NCI-H69 (cell line): ENCODE results near the gene OXLD1.
"Not testable (repeated sequence)": the region's sequence is repeated elsewhere in the genome, so short reads cannot be mapped to it uniquely, and the experiment has no call there.

Source experiments
- DNase-seq: peaks from one replicate; lab custom pipeline; 2025; lab: John Stamatoyannopoulos, UW

The OXLD1 gene

DNA sequence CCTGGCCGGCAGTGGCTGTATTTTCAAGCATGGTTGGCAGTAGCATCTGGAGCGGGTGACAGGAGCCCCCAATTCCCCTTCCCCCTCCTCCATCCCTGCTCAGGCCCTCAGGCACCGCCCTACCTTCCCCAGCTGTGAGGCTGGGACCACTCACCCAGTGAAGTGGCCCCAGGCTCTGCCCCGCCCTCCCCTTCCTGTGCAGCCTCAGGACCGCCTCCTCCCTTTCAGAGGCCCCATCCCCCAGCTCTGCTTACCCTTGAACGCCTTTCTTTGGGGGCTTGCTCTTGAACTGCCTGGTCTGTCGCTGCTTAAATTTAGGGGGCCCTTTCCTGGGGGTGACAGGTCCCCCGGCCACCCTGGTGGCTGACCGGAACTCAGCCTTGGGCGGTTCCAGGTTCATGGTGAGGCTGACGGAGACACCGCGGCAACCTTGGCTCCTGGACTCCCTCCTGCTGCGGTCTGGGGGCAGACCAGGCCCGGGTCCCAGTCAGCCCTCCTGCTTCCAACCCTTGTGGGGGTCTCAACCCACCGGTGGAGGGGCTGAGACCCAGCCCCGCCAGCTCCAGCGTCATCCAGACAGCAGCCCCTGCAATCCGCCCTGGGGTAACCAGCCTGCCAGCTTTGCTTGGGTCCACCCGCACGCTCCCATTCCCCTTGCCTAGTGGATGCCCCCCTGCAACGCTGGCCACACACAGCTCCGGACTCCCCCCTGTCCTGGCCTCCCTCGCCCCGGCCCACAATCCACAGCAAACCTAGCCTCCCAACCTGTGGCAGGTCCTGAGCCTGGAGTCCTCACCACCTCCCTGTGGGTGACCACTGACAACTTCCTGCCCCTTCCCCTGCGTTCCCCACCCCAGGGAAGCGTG, 13.3 kb downstream of the OXLD1 start:
- no peak for DNase-seq

DNA sequence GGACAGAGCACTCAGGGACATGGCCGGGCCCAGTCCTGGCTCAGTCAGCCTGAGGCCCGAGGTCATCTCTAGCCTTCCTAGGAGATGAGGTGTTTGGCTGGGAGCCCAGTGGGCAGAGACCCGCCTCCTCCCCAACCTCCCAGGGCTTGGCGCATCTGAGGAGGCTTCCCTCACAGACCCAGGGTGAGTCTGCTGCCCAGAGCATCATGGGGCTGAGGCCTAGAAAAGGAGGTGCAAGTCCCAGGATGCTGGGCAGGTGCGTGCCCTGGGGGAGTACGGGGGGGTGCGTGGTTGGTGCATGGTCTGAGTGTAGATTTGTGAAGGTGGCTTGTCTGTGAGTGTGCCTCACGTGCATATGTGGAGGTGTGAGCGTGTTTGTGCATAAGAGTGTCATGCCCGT, 14.7 kb downstream of the OXLD1 start:
- peak; percentile 57 for DNase-seq

DNA sequence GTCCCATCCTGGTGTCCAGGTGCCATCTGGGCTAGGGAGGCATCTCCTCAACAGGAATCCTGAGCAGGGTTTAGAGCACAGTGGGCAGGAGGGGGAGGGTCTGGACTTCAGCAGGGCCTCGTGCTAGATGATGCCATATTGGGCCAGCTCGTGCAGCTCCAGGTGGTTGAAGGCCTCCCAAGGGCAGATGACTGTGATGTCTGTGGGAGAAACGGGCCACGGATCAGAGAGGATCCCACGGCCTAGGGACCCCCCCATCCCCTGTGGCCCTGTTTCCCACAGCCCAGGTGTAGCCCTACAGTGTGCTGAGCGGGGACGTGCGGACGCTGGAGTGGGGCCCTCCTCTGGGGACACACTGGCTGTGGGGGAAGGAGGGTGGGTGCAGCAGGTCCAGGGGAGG, 15.5 kb downstream of the OXLD1 start:
- no peak for DNase-seq

DNA sequence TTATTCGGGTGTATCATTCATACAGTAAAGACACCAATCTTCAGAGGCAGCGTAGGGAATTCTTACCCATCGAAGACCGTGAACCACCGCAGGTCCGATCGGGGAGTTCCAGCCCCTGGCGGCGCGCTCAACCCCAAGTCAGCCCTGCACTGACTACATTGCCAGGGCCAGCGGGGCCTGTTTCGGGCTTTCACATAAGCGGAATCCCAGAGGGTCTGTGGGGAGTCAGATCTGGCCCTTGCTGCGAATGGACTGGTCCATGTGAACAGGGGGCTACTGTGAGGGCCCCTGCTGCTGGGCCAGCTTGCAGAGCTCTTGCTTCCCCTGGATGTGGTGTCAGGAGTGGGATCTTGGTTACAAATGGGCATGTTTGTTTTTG, 17.7 kb downstream of the OXLD1 start:
- no peak for DNase-seq

DNA sequence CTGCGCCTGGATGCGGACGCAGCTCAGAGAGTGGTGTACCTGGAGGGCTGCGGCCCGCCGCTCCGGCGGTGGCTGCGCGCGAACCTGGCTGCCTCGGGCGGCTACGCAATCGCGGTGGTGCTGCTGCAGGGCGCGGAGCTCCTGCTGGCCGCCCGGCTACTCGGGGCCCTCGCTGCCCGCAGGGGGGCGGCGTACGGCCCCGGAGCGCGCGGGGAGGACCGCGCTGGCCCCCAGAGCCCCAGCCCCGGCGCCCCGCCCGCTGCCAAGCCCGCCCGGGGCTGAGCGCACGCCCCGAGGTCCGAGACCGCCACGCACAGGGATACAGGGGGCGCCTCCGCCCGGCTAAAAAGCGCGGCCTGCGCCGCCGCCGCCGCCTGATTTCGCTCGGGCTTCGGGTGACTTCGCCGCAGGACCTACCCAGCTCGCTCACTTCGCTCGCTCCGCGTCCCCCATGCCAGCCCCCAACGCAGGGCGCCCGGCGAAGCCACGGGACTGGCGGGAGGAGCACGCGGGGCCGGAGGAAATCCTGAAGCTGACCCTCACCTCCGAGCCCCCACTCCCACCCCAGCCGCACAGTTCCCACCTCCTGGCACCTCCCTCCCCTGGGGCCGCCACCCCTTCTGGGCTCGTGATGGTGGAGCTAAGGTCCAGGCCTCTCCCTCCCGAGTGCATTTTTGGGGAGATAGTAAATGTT, 18.2 kb downstream of the OXLD1 start:
- no peak for DNase-seq

DNA sequence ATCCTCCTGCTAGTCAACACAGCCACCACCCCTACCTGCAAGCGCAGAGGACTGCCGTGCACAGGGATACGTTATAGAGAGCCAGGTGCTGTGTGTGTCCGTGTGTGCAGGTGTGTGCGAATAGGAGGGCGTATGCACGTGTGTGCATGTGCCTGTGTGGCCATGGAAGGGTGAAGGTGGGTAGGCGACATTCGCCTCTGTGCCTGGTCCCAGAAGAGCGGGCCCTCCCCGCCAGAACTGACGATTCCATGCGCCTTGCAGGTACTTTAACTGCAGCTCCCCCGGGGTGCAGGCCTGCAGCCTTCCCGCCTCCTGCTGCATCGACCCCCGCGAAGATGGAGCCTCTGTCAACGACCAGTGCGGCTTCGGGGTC, 18.8 kb downstream of the OXLD1 start:
- DNase-seq, result no peak

DNA sequence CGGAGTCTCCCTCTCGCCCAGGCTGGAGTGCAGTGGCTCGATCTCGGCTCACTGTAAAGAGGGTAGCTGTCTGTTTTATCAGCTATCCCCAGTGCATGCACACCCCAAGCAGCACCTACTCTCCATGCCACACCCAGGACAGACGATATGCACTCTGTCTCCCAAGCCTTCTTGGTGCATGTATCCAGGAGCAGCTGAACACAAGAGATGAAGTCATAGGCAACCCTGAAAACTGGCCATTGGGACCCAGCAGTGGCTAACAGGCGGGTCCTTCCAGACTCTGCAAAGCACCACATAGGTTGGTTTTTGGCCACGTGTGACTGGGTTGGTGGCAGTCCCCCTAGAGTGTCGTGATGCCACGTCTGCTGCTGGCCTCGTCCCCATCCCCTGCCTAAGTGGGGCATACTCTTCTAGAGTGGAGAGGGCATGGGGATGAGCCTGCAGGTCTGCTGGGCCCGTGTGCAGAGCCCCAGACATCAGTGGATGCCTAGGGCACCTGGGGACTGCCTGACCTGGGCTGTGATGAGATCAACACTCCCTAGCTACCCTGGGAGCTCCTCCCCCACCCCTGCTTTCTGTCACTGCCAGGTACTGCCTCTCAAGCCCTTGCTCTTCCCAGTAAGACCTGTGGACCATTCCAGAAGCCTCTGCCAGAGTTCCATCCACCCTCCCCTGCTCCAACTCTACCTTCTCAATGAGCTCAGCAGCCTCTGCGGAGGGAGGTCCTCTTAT, 19.4 kb downstream of the OXLD1 start:
- peak; percentile 15 for DNase-seq

DNA sequence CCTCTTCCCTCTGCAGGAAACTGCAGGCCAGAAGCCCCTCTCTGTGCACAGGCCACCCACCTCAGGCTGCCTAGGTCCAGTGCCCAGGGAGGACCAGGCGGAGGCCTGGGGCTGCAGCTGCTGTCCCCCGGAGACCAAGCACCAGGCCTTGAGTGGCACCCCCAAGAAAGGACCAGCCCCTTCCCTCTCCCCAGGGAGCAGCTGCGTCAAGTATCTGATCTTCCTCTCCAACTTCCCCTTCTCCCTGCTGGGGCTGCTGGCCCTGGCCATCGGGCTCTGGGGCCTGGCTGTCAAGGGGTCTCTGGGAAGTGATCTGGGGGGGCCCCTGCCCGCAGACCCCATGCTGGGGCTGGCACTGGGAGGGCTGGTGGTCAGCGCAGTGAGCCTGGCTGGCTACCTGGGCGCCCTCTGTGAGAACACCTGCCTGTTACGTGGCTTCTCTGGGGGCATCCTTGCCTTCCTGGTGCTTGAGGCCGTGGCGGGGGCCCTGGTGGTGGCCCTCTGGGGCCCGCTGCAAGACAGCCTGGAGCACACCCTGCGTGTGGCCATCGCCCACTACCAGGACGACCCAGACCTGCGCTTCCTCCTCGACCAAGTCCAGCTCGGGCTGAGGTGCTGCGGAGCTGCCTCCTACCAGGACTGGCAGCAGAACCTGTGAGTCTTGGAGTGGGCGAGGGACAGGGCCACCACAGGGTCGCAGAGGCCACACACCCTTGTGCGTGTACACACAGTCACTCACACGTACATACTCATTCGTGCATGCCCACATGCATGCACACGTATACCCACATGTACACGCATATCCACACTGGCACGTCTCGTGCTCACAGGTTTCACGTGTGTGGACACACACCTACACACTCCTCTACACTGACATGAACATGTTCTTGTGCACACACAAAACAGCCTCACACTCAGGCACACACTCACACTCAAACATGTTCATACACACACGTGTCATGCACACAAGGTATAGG, 21.1 kb downstream of the OXLD1 start:
- no peak for DNase-seq

DNA sequence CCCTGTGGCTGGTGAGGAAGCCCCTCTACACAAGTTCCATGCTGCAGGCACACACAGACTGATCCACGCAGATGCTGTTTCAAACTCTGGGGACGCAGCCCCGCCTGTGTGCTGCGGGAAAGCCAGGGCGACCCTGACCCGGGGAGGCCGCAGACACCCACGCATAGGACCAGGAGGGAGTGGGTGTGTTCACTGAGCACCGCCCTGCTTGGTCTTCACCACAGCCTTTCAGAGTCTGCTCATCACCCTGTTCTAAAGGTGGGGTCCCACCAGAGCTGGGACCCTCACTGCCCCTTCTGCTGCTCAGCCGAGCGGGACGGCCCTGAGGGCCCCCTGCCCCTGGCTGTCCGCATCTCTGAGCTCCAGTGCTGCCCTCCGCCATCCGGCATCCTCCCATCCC, 21.9 kb downstream of the OXLD1 start:
- DNase-seq, result no peak

DNA sequence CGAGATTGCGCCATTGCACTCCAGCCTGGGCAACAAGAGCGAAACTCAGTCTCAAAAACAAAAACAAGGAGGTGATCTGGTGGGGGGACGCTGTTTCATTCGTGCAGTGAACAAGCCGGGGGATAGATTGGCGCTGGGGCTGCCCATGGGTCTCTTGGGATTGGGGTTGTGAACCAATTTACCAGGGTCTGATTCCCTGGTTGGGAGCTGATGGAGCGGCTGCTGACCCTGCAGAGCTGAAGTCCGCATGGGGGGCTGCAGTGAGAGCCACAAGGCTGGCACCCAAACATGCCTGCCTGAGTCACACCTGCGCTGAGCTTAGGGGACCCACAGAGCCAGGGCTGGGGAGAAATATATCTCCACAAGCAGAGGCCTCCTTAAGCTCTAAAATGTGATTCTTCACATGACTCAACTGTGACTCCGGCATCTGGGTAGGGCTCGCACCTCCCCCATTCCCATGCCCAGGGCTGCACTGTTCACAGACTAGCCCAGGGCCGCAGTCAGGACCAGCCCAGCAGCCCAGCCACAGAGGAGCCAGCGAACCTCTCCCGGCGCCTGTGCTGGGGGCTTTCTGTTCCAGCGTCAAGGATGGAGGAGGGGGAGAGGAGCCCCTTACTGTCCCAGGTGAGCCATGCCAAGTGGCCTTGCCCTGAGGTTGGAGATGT, 24.4 kb downstream of the OXLD1 start:
- DNase-seq, result no peak

DNA sequence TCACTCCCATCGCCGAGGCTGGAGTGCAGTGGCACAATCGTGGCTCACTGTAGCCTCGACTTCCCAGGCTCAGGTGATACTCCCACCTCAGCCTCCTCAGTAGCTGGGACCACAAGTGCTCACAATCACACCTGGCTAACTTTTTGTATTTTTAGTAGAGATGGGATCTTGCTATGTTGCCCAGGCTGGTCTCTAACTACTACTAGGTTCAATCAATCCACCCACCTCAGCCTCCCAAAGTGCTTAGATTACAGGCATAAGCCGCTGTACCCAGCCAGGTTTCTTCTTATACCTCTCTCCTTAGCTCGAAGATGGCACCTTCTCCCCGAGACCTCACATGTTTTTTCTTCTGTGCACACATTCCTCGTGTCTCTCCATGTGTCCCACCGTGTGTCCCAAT, 26.4 kb downstream of the OXLD1 start:
- DNase-seq, result no peak

DNA sequence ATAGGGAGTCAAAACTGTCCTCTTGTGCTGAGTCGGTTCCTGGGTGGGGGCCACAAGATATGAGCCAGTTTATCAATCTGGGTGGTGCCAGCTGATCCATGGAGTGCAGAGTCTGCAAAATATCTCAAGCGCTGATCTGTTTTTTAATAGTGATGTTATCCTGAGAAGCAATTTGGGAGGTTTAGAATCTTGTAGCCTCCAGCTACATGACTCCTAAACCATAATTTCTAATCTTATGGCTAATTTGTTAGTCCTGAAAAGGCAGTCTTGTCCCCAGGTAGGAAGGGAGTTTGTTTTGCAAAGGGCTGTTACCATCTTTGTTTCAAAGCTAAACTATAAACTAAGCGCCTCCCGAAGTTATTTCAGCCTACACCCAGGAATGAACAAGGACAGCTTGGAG, 27.7 kb downstream of the OXLD1 start:
- no peak for DNase-seq

DNA sequence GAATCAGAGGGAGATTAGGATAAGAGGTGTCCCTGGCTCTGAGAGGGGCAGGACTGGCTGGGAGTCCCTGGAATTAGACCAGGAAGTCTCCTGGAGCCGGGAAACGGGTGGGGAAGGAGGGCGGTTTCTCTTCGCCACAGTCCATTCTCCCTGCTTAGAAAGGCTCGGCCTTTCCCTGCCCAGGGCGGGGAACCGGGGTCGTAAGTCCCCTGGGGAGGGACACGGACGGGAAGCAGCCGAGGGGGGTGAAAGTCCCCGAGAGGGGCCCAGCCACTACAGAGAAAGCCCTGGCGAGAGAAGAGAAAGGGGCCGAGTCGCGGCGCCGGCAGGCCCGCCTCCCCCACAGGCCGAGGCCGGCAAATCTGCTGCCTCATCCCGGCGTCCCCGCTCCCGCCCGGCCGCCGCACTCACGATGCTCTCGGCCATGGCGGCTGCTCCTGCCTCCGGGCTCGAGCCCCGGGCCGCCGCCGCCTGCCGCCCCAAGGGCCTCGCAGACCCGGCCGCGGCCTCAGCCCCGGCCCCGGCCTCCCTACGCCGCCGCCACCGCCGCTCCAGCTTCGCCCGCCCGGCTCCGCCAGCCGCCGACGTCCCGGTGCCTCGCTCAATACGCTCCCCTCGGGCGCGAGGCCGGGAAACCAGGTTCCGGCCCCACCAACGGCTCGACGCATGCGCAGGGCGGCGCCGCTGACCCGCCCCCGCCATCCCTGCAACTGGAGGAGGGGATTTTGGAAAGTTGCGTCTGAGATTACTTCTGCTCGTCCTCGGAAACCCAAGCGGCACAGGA, 29.7 kb downstream of the OXLD1 start, which contains the start of the genes NPLOC4 and TSPAN10:
TSS of gene NPLOC4 (minus strand) at position 608 of the 784 bp plus-strand sequence. CDS start at position 426, 182 bp downstream.
TSS of gene TSPAN10 (plus strand) at position 692 of the 784 bp plus-strand sequence. CDS start 5,217 bp downstream, outside the sequence.
- peak; percentile 90 for DNase-seq

DNA sequence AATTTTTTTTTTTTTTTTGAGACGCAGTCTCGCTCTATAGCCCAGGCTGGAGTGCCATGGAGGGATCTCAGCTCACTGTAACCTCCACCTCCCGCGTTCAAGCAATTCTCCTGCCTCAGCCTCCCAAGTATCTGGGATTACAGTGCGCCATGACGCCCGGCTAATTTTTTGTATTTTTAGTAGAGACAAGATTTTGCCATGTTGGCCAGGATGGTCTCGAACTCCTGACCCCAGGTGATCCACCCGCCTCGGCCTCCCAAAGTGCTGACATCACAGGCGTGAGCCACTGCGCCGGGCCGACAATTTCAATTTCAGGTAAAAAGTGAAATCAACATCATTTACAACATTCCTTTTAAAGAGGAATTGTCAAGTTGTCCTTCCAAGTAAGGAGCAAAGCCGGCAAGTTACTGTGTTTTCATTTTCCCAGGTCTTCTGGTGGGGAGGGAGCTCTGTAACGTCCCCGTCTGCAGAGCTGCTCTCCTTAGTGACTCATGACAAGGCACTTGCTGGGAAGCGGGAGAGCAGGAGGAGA, 30.4 kb downstream of the OXLD1 start:
- DNase-seq, result no peak

DNA sequence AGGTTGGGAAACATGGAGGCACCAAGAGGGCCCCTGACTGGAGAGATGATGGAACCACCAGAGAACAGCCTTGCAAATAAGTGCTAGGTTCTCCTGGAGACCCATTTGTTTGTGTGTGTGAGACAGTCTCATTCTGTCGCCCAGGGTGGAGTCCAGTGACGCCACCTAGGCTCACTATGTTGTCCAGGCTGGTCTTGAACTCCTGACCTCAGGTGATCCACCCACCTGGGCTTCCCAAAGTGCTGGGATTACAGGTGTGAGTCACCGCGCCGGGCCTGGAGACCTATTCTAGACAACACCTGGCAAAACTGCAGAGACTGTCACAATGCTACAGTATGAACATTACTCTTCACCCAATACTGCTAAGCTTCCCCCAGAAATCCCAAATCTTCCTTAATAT, 31.0 kb downstream of the OXLD1 start:
- DNase-seq, result no peak

DNA sequence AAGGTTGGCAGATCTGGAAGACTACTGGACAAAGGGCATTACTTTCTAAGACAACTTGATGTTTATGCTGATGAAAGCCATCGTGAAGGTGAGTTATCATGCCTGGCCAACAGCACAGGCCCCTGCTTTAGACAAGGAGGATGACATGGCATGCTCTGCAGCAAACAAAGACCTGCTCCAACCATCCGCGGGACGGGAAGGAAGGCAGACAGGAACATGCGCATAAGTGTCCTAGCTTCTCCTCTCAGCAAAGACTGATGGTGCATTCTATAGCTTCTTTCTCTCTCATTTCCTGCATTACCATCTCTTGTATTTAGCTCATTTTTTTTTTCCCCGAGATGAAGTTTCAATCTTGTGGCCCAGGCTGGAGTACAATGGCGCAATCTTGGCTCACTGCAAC, 34.9 kb downstream of the OXLD1 start:
- no peak for DNase-seq

DNA sequence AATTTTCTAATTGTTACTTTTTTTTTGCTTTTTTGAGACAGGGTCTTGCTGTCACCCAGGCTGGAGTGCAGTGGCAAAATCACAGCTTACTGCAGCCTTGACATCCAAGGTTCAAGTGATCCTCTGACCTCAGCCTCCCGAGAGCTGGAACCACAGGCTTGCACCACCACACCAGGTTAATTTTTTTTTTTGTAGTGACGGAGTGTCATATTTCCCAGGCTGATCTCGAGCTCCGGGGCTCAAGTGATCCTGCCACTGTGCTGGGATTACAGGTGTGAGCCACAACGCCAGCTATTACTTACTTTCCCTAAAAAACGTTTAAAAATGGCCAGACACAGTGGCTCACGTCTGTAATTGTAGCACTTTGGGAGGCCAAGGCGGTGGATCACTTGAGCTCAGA, 36.1 kb downstream of the OXLD1 start:
- DNase-seq, result no peak

DNA sequence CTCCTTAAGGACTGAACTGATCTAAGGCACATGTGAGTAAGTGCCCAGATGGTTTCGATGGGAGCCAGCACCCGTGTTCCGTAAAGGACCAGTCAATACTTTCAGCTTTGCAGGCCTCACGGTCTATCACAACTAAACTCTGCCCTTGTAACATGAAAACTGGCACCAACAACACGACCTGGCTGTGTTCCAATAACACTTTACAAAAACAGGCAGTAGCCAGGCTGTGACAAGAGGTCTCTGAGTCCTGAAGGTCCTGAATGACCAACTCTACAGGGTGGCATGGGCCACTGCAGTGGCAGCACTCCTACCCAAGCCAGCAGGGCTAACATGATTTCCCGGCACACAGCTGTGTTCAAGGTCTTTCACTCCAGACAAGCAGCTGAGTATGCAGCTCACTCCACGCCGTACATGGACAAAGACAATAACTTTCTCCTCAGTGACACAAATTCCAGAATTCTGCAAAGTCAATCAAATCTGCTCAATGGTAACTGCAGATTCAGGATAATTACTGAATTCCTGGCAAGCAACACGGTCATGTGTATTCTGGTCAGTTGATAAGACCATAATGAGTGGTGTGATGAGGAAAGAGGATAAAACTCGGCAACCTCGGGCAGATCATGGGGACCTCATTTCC, 44.8 kb downstream of the OXLD1 start:
- DNase-seq, result no peak

DNA sequence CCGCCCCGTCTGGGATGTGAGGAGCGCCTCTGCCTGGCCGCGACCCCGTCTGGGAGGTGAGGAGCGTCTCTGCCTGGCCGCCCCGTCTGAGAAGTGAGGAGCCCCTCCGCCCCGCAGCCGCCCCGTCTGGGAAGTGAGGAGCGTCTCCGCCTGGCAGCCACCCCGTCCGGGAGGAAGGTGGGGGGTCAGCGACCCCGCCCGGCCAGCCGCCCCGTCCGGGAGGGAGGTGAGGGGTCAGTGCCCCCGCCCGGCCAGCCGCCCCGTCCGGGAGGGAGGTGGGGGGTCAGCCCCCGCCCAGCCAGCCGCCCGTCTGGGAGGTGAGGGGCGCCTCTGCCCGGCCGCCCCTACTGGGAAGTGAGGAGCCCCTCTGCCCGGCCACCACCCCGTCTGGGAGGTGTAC, 48.1 kb downstream of the OXLD1 start:
- not testable (repeated sequence) for DNase-seq
